HepG2 (cell line): ENCODE data around the gene TPX2. TPM values are rescaled to one million over a fixed set of nuclear protein-coding genes. Genes with fewer than 3 reads are reported as not detected.

Experiments used
- BCL6 ChIP-seq: IDR thresholded peaks from 2 replicates; pipeline ENCODE4 v1.6.1; 2016; ENCODE audit warnings: missing genetic modification reagents, missing compliant biosample characterization
- CEBPB ChIP-seq: IDR thresholded peaks from 2 replicates; pipeline ENCODE4 v1.6.1; 2011; ENCODE audit warnings: low read depth, low read length, improper control_type of control experiment, borderline replicate concordance
- GABPA ChIP-seq, 2 experiments: IDR thresholded peaks; 2 replicates each; pipeline ENCODE4 v1.6.1; 2011 to 2016; ENCODE audit warnings: low read depth in 2 of 2, low read length in 1 of 2, missing biosample characterization in 1 of 2, missing genetic modification characterization in 1 of 2
- HMG20A ChIP-seq: IDR thresholded peaks from 2 replicates; pipeline ENCODE4 v1.6.1; 2016; ENCODE audit warnings: borderline replicate concordance
- KDM5A ChIP-seq: fragments of 200-600 bp; sonication (generic); IDR thresholded peaks from 2 replicates; pipeline ENCODE4 v1.7.0; 2018; ENCODE audit warnings: antibody characterized with exemption, mild to moderate bottlenecking, low read length, borderline replicate concordance
- MEF2D ChIP-seq: sonication (generic); formaldehyde crosslinking; IDR thresholded peaks from 2 replicates; pipeline ENCODE4 v1.5.1; 2020; ENCODE audit warnings: mild to moderate bottlenecking, missing genetic modification reagents
- MEIS2 ChIP-seq: sonication (generic); formaldehyde crosslinking; IDR thresholded peaks from 2 replicates; pipeline ENCODE4 v1.9.0; 2021; ENCODE audit warnings: mild to moderate bottlenecking, missing genetic modification reagents
- NR2F1 ChIP-seq, 2 experiments: fragments of 450-650 bp in 1 of 2; formaldehyde crosslinking in 1 of 2; IDR thresholded peaks; 2 replicates each; pipeline versions ENCODE4 v1.5.0 to v1.6.1; 2016 to 2020; ENCODE audit warnings: mild to moderate bottlenecking in 1 of 2, missing compliant biosample characterization in 1 of 2, missing genetic modification reagents in 1 of 2, moderate library complexity in 1 of 2
- RAD21 ChIP-seq: fragments of 450-650 bp; formaldehyde crosslinking; IDR thresholded peaks from 2 replicates; pipeline ENCODE4 v1.5.0; 2020; ENCODE audit warnings: mild to moderate bottlenecking
- RELA ChIP-seq: sonication (generic); formaldehyde crosslinking; IDR thresholded peaks from 2 replicates; pipeline ENCODE4 v1.4.0; 2020; ENCODE audit warnings: missing genetic modification reagents
- RFX5 ChIP-seq: IDR thresholded peaks from 2 replicates; pipeline ENCODE4 v1.6.1; 2011; ENCODE audit warnings: low read depth, low read length, improper control_type of control experiment
- SIN3B ChIP-seq: fragments of 150-350 bp; IDR thresholded peaks from 2 replicates; pipeline ENCODE4 v1.6.1; 2014; ENCODE audit warnings: low read length
- SP140L ChIP-seq: sonication (generic); formaldehyde crosslinking; IDR thresholded peaks from 2 replicates; pipeline ENCODE4 v1.4.0; 2020; ENCODE audit warnings: missing genetic modification reagents, borderline replicate concordance
- STAG1 ChIP-seq: sonication (generic); formaldehyde crosslinking; IDR thresholded peaks from 2 replicates; pipeline ENCODE4 v1.4.0; 2020; ENCODE audit warnings: missing genetic modification reagents
- TEAD2 ChIP-seq: sonication (generic); formaldehyde crosslinking; IDR thresholded peaks from 2 replicates; pipeline ENCODE4 v1.9.0; 2021; ENCODE audit warnings: missing genetic modification reagents
- ZNF224 ChIP-seq: sonication (generic); formaldehyde crosslinking; IDR thresholded peaks from 2 replicates; pipeline ENCODE4 v1.5.0; 2020; ENCODE audit warnings: mild to moderate bottlenecking, missing genetic modification reagents
- ZNF234 ChIP-seq: sonication (generic); formaldehyde crosslinking; conservative IDR thresholded peaks from 2 replicates; pipeline ENCODE4 v1.5.1; 2020; ENCODE audit warnings: mild to moderate bottlenecking, missing genetic modification reagents
- ZNF251 ChIP-seq: sonication (generic); formaldehyde crosslinking; IDR thresholded peaks from 2 replicates; pipeline ENCODE4 v1.9.0; 2021; ENCODE audit warnings: mild to moderate bottlenecking, missing genetic modification reagents
- ZNF468 ChIP-seq: sonication (generic); formaldehyde crosslinking; IDR thresholded peaks from 2 replicates; pipeline ENCODE4 v1.8.0; 2022; ENCODE audit warnings: mild to moderate bottlenecking, moderate library complexity, missing genetic modification reagents
- ZNF530 ChIP-seq: sonication (generic); formaldehyde crosslinking; IDR thresholded peaks from 2 replicates; pipeline ENCODE4 v1.5.0; 2020; ENCODE audit warnings: low read depth, mild to moderate bottlenecking, missing genetic modification reagents
- ZNF615 ChIP-seq: sonication (generic); formaldehyde crosslinking; IDR thresholded peaks from 2 replicates; pipeline ENCODE4 v1.5.0; 2020; ENCODE audit warnings: mild to moderate bottlenecking, missing genetic modification reagents, borderline replicate concordance
- ZNF674 ChIP-seq: sonication (generic); formaldehyde crosslinking; IDR thresholded peaks from 2 replicates; pipeline ENCODE4 v1.5.0; 2020; ENCODE audit warnings: low read depth, mild to moderate bottlenecking, missing genetic modification reagents
- polyA plus RNA-seq, 8 experiments: library from polyadenylated mRNA; depleted of rRNA in 3 of 8; stranded (reverse) in 7 of 8; unstranded in 1 of 8; fragments of >200 nt; fragmentation: Illumina TruSeq in 4 of 8; extraction: Trizol in 4 of 8; gene quantifications; 2 replicates each; pipeline versions ENCODE4 v1.2.1 to v1.2.3, GENCODE V29; 2011 to 2016; ENCODE audit warnings: low read depth in 4 of 8, missing spikeins in 1 of 8, mixed read lengths in 1 of 8; ENCODE audit not compliant: insufficient read depth in 1 of 8
- total RNA-seq, 5 experiments: library from RNA; depleted of rRNA; stranded (reverse); fragments of >200 nt; fragmentation: Illumina TruSeq; extraction: Trizol; gene quantifications; 2 replicates each; pipeline ENCODE4 v1.2.3, GENCODE V29; 2016; ENCODE audit warnings: low read depth in 1 of 5
- TF ChIP-seq, protein P1 (sequence below): sonication (generic); formaldehyde crosslinking; conservative IDR thresholded peaks from 2 replicates; pipeline ENCODE4 v1.8.0; 2022; ENCODE audit warnings: low read depth, missing genetic modification reagents
- TF ChIP-seq, protein P2 (sequence below): IDR thresholded peaks from 2 replicates; pipeline ENCODE4 v1.6.1; 2016; ENCODE audit warnings: missing compliant biosample characterization, missing genetic modification reagents, borderline replicate concordance
- TF ChIP-seq, protein P3 (sequence below): fragments of 450-650 bp; IDR thresholded peaks from 2 replicates; pipeline ENCODE4 v1.6.1; 2017

The TPX2 gene
- total and polyA plus RNA-seq, 2 of the 13 experiments (the other 11 are each of a cell fraction or from before 2014, with no cell fraction given): 34.3 to 124 TPM

DNA sequence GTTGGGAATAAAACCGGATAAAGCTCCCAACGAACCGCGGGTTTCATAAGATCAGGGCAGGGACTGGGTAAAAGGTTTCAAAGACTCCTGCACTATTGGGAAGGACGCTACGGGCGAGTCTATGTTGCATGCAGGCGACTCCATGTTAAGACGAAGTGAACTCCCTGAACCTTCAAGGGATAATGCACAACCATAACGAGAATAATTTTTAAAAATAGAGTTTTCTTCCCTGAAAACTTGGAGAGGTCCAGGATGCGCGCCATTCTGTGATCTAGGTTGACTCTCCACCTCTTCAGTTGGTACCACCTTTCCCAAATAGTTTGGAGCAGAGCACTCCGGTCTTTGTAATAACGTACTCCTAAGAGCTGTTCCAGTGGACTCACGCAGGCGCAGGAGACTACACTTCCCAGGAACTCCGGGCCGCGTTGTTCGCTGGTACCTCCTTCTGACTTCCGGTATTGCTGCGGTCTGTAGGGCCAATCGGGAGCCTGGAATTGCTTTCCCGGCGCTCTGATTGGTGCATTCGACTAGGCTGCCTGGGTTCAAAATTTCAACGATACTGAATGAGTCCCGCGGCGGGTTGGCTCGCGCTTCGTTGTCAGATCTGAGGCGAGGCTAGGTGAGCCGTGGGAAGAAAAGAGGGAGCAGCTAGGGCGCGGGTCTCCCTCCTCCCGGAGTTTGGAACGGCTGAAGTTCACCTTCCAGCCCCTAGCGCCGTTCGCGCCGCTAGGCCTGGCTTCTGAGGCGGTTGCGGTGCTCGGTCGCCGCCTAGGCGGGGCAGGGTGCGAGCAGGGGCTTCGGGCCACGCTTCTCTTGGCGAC lies at the start of gene TPX2 (continued):
- peak; percentile 89 for TF ChIP-seq GABPA (IDR thresholded peaks at IDR 0.05; ENCODE audit: low read depth, low read length)
- TF ChIP-seq GABPA (CRISPR knock-in tag; IDR thresholded peaks at IDR 0.05; ENCODE audit: low read depth): peak; percentile 98
- peak; percentile 80; the same call in 1 of the 2 replicates for TF ChIP-seq ZNF224 (CRISPR knock-in tag)
- TF ChIP-seq NR2F1 (CRISPR knock-in tag; IDR thresholded peaks at IDR 0.05): no peak
- TF ChIP-seq MEIS2 (CRISPR knock-in tag): peak; percentile 40
- TF ChIP-seq SIN3B: peak; percentile 97
- TF ChIP-seq, protein P1, sequence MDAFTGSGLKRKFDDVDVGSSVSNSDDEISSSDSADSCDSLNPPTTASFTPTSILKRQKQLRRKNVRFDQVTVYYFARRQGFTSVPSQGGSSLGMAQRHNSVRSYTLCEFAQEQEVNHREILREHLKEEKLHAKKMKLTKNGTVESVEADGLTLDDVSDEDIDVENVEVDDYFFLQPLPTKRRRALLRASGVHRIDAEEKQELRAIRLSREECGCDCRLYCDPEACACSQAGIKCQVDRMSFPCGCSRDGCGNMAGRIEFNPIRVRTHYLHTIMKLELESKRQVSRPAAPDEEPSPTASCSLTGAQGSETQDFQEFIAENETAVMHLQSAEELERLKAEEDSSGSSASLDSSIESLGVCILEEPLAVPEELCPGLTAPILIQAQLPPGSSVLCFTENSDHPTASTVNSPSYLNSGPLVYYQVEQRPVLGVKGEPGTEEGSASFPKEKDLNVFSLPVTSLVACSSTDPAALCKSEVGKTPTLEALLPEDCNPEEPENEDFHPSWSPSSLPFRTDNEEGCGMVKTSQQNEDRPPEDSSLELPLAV (CRISPR knock-in tag): 0 out of 2 replicates have a peak, but pooled peaks have one; percentile 91
- TF ChIP-seq ZNF251 (CRISPR knock-in tag): no peak
- TF ChIP-seq TEAD2 (CRISPR knock-in tag): no peak
- peak; percentile 64 for TF ChIP-seq STAG1 (CRISPR knock-in tag)
- peak; percentile 65; the same call in 1 of the 2 replicates for TF ChIP-seq RFX5
- no peak; the same call in 1 of the 2 replicates for TF ChIP-seq BCL6 (CRISPR knock-in tag)
- TF ChIP-seq SP140L: no peak; the same call in 1 of the 2 replicates
- 0 out of 2 replicates have a peak, but pooled peaks have one; percentile 7 for TF ChIP-seq HMG20A (CRISPR knock-in tag)
- TF ChIP-seq CEBPB: peak; percentile 70; the same call in 1 of the 2 replicates
- peak; percentile 76 for TF ChIP-seq RAD21 (CRISPR knock-in tag)
- TF ChIP-seq ZNF468 (CRISPR knock-in tag): 0 out of 2 replicates have a peak, but pooled peaks have one; percentile 62
- TF ChIP-seq ZNF530 (CRISPR knock-in tag): no peak; the same call in 1 of the 2 replicates
- no peak for TF ChIP-seq ZNF234 (CRISPR knock-in tag)
- peak; percentile 78; the same call in 1 of the 2 replicates for TF ChIP-seq ZNF674
- TF ChIP-seq, protein P2, sequence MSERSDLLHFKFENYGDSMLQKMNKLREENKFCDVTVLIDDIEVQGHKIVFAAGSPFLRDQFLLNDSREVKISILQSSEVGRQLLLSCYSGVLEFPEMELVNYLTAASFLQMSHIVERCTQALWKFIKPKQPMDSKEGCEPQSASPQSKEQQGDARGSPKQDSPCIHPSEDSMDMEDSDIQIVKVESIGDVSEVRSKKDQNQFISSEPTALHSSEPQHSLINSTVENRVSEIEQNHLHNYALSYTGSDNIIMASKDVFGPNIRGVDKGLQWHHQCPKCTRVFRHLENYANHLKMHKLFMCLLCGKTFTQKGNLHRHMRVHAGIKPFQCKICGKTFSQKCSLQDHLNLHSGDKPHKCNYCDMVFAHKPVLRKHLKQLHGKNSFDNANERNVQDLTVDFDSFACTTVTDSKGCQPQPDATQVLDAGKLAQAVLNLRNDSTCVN (CRISPR knock-in tag): peak; percentile 27; the same call in 1 of the 2 replicates
- peak; percentile 90 for TF ChIP-seq KDM5A
- TF ChIP-seq ZNF615 (CRISPR knock-in tag): no peak
- TF ChIP-seq, protein P3, sequence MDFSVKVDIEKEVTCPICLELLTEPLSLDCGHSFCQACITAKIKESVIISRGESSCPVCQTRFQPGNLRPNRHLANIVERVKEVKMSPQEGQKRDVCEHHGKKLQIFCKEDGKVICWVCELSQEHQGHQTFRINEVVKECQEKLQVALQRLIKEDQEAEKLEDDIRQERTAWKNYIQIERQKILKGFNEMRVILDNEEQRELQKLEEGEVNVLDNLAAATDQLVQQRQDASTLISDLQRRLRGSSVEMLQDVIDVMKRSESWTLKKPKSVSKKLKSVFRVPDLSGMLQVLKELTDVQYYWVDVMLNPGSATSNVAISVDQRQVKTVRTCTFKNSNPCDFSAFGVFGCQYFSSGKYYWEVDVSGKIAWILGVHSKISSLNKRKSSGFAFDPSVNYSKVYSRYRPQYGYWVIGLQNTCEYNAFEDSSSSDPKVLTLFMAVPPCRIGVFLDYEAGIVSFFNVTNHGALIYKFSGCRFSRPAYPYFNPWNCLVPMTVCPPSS: no peak
- TF ChIP-seq RELA (CRISPR knock-in tag): 0 out of 2 replicates have a peak, but pooled peaks have one; percentile 56
- peak; percentile 73; the same call in 1 of the 2 replicates for TF ChIP-seq MEF2D (CRISPR knock-in tag)
